CD14-positive monocyte (primary cell): ENCODE data around the gene DYRK1A. TPM values are rescaled to one million over a fixed set of nuclear protein-coding genes. Genes with fewer than 3 reads are reported as not detected.
A peak's percentile ranks its signal among the peaks of the same experiment; 100 is the strongest.

Experiments
- DNase-seq, 3 donors: peaks; one replicate each; pipeline ENCODE4 v3.0.0-alpha.2; 2011 to 2022
- H2AFZ ChIP-seq: 2 replicates; pipeline ENCODE4 v1.6.0; 2012; ENCODE audit warnings: mild to moderate bottlenecking, low read depth, low read length, inconsistent platforms; ENCODE audit not compliant: insufficient read depth, poor library complexity, severe bottlenecking
- H3K27ac ChIP-seq, 2 donors: 1 replicate in 1 of 2; 2 replicates in 1 of 2; pipeline ENCODE4 v1.5.1; 2012 to 2013; ENCODE audit warnings: low read length in 2 of 2, control low read depth in 1 of 2, inconsistent platforms in 1 of 2, low read depth in 1 of 2, mild to moderate bottlenecking in 1 of 2
- H3K27me3 ChIP-seq, 2 donors: one replicate each; pipeline versions ENCODE4 v1.6.0 to v1.6.1; 2011 to 2013; ENCODE audit warnings: low read length in 2 of 2; ENCODE audit not compliant: control insufficient read depth in 2 of 2, insufficient read depth in 2 of 2
- H3K36me3 ChIP-seq, 2 donors: replicated peaks in 1 of 2; 1 replicate in 1 of 2; 2 replicates in 1 of 2; pipeline versions ENCODE4 v1.5.1 to v1.6.1; 2012 to 2013; ENCODE audit warnings: low read length in 2 of 2, control low read depth in 1 of 2, inconsistent platforms in 1 of 2, mild to moderate bottlenecking in 1 of 2; ENCODE audit not compliant: insufficient read depth in 2 of 2, control insufficient read depth in 1 of 2
- H3K4me1 ChIP-seq, 2 donors: 1 replicate in 1 of 2; 2 replicates in 1 of 2; pipeline versions ENCODE4 v1.5.1 to v1.6.1; 2012 to 2013; ENCODE audit warnings: low read length in 2 of 2, control low read depth in 1 of 2, inconsistent platforms in 1 of 2, mild to moderate bottlenecking in 1 of 2, moderate library complexity in 1 of 2; ENCODE audit not compliant: insufficient read depth in 2 of 2, control insufficient read depth in 1 of 2
- H3K4me2 ChIP-seq: replicated peaks from 2 replicates; pipeline ENCODE3; 2012; ENCODE audit warnings: low read length, moderate library complexity, mild to moderate bottlenecking; ENCODE audit not compliant: poor library complexity, severe bottlenecking; ENCODE audit errors: extremely low read depth
- H3K4me3 ChIP-seq, 3 experiments: fragments of 200-600 bp in 1 of 3; sonication (generic) in 1 of 3; replicated peaks in 1 of 3; 1 replicate in 2 of 3; 2 replicates in 1 of 3; pipeline ENCODE4 v1.5.1; 2011 to 2013; ENCODE audit warnings: low read length in 3 of 3, mild to moderate bottlenecking in 3 of 3, control low read depth in 2 of 3, low read depth in 2 of 3, inconsistent platforms in 1 of 3, moderate library complexity in 1 of 3
- H3K79me2 ChIP-seq: 2 replicates; pipeline ENCODE4 v1.6.0; 2012; ENCODE audit warnings: mild to moderate bottlenecking, control low read depth, inconsistent platforms, low read length, moderate library complexity; ENCODE audit not compliant: insufficient read depth
- H3K9ac ChIP-seq: 2 replicates; pipeline ENCODE4 v1.6.0; 2017; ENCODE audit warnings: low read length, mild to moderate bottlenecking; ENCODE audit not compliant: insufficient read depth, poor library complexity, severe bottlenecking
- H3K9me3 ChIP-seq, 2 donors: replicated peaks in 1 of 2; 1 replicate in 1 of 2; 2 replicates in 1 of 2; pipeline versions ENCODE4 v1.5.1 to v1.6.1; 2012 to 2013; ENCODE audit warnings: low read length in 2 of 2, control low read depth in 1 of 2; ENCODE audit not compliant: control insufficient read depth in 1 of 2, insufficient read depth in 1 of 2
- H4K20me1 ChIP-seq: 2 replicates; pipeline ENCODE4 v1.6.0; 2012; ENCODE audit warnings: mild to moderate bottlenecking, low read length, control low read depth, moderate library complexity; ENCODE audit not compliant: insufficient read depth
- H3K27ac Mint-ChIP-seq, 7 donors: one replicate each; pipeline ENCODE4 v1.8.0; 2020; ENCODE audit warnings: mild to moderate bottlenecking in 7 of 7, mixed read lengths in 7 of 7, moderate library complexity in 6 of 7, inconsistent platforms in 2 of 7
- H3K27me3 Mint-ChIP-seq, 3 donors: one replicate each; pipeline ENCODE4 v1.8.0; 2021 to 2022; ENCODE audit warnings: low read depth in 3 of 3, mild to moderate bottlenecking in 3 of 3, mixed read lengths in 3 of 3, moderate library complexity in 3 of 3, inconsistent platforms in 1 of 3
- H3K36me3 Mint-ChIP-seq, 2 donors: one replicate each; pipeline ENCODE4 v1.8.0; 2020; ENCODE audit warnings: mixed read lengths in 2 of 2, inconsistent platforms in 1 of 2, mild to moderate bottlenecking in 1 of 2
- H3K4me1 Mint-ChIP-seq: one replicate; pipeline ENCODE4 v1.8.0; 2020; ENCODE audit warnings: mild to moderate bottlenecking, mixed read lengths
- H3K4me3 Mint-ChIP-seq, 2 donors: one replicate each; pipeline ENCODE4 v1.8.0; 2020; ENCODE audit warnings: mild to moderate bottlenecking in 2 of 2, mixed read lengths in 2 of 2, moderate library complexity in 1 of 2
- H3K9me3 Mint-ChIP-seq, 7 donors: one replicate each; pipeline ENCODE4 v1.8.0; 2020 to 2022; ENCODE audit warnings: mixed read lengths in 7 of 7, mild to moderate bottlenecking in 6 of 7, moderate library complexity in 6 of 7, inconsistent platforms in 2 of 7
- CTCF ChIP-seq: fragments of 200-600 bp; IDR thresholded peaks from one replicate; pipeline ENCODE4 v1.8.0; 2022; ENCODE audit warnings: antibody characterized with exemption, mild to moderate bottlenecking
- WGBS: methylation state at CpG from one replicate; pipeline ENCODE4 v1.1.5; 2013; ENCODE audit warnings: missing lambda C conversion rate; ENCODE audit not compliant: insufficient coverage; 5-methylcytosine and 5-hydroxymethylcytosine counted together
- intact Hi-C, 2 donors: fragments of 100-400 bp; cut with micrococcal nuclease; formaldehyde crosslinking; loops; one replicate each; pipeline versions ENCODE4 v1.15.0 to v1.15.1; 2023
- polyA minus RNA-seq: library from RNA; depleted of rRNA, polyadenylated mRNA; stranded (reverse); fragments of >200 nt; gene quantifications from 2 replicates; pipeline ENCODE4 v1.2.3, GENCODE V29; 2012
- polyA plus RNA-seq, 3 donors: library from polyadenylated mRNA; depleted of rRNA in 1 of 3; unstranded in 2 of 3; stranded (reverse) in 1 of 3; fragments of 300-500 nt in 2 of 3; fragments of >200 nt in 1 of 3; fragmentation: Illumina TruSeq in 2 of 3; gene quantifications; 1 replicate in 2 of 3; 2 replicates in 1 of 3; pipeline ENCODE4 v1.2.3, GENCODE V29; 2012 to 2021
- total RNA-seq, 12 experiments: library from RNA in 1 of 12; stranded (reverse) in 1 of 12; fragments of 120-200 nt in 1 of 12; gene quantifications; one replicate each; pipeline ENCODE4 v1.2.4 and lab custom pipeline; 2013 to 2026; ENCODE audit warnings: mixed read lengths in 6 of 12, inconsistent platforms in 1 of 12

Gene DYRK1A
- 66.6 TPM for total RNA-seq (2013)
- 10 to 100 TPM in 1 of 3 donors, 1 to 10 TPM in 2; 1.8 to 53.5 (median 2.4) TPM for polyA plus RNA-seq
- polyA minus RNA-seq = 58.5 and 76.2 TPM in 2 replicates
- 222 to 417 (median 340) reads per million in 11 experiments for total RNA-seq (lab: John Stamatoyannopoulos, UW)

- H3K4me3 ChIP-seq = peak within 1 kb of the TSS; percentile 84 to 98 (median 95)
- under 1% methylated on average over 63 of the region's 92 CpGs for WGBS
- H3K4me2 ChIP-seq = peak within 1 kb of the TSS; percentile 91
- H3K79me2 ChIP-seq = peaks cover 54% of the 10 kb centered on the region
- intact Hi-C loops = loop anchor here (2.0 to 10.0 kb wide), 5 partner anchors 66 to 292 kb away; partner anchors contain the start of genes VPS26C (in 2 of the 2), PIGP (in 1 of the 2) and TTC3 (in 1 of the 2)
- H3K9me3 ChIP-seq = no peaks in the 10 kb centered on the region
- Mint-ChIP-seq H3K27me3 (peaks cover 0 to 2% (median 0%) of the 10 kb centered on the region in 3 donors), H3K27ac (peak within 1 kb of the TSS; percentile 98 to 100 (median 100)), H3K36me3 (no peaks in the 10 kb centered on the region), H3K4me3 (peak within 1 kb of the TSS; percentile 97 to 100), H3K4me1 (peaks cover 42% of the 10 kb centered on the region), H3K9me3 (peaks cover 0 to 1% (median 0%) of the 10 kb centered on the region in 7 donors)
- peaks cover 34 to 46% of the 10 kb centered on the region in 2 donors for H3K4me1 ChIP-seq
- peak within 1 kb of the TSS; percentile 99 for H3K9ac ChIP-seq
- H4K20me1 ChIP-seq = peaks cover 27% of the 10 kb centered on the region
- no peak for TF ChIP-seq CTCF
- peak; percentile 97 to 100 (median 99) for DNase-seq
- no peaks in the 10 kb centered on the region for H3K27me3 ChIP-seq
- peak within 1 kb of the TSS; percentile 70 for H2AFZ ChIP-seq
- peak within 1 kb of the TSS; percentile 93 to 97 for H3K27ac ChIP-seq
- H3K36me3 ChIP-seq = no peaks in the 10 kb centered on the region
These were observed at the start of gene DYRK1A for GRCh38 chr21:37366482-37367316. DYRK1A (plus strand) TSS chr21:37366773; CDS start chr21:37420375, 53,602 bp downstream.

- no peaks in the 10 kb centered on the region for H3K79me2 ChIP-seq
- no peaks in the 10 kb centered on the region for H3K4me1 Mint-ChIP-seq
- H3K4me2 ChIP-seq = no peak overlapping the region
- peaks cover 10 to 23% of the 10 kb centered on the region in 2 donors for H3K9me3 ChIP-seq
- no peaks in the 10 kb centered on the region for H3K4me1 ChIP-seq
- no peak for TF ChIP-seq CTCF
- H3K9me3 Mint-ChIP-seq = peaks cover 11 to 34% (median 26%) of the 10 kb centered on the region in 7 donors
- no peaks in the 10 kb centered on the region for H3K36me3 Mint-ChIP-seq
- H3K4me3 ChIP-seq = no peak overlapping the region
- H2AFZ ChIP-seq = no peak overlapping the region
- WGBS = no CpG with 5 or more reads among the region's 2 CpGs
- H3K27me3 Mint-ChIP-seq = peaks cover 0 to 2% (median 1%) of the 10 kb centered on the region in 3 donors
- no peaks in the 10 kb centered on the region for H3K36me3 ChIP-seq
- intact Hi-C loops = no loop called here
- H3K27me3 ChIP-seq = no peaks in the 10 kb centered on the region
- H3K4me3 Mint-ChIP-seq = no peak overlapping the region
- no peak overlapping the region for H3K27ac ChIP-seq
- H4K20me1 ChIP-seq = no peaks in the 10 kb centered on the region
- no peak overlapping the region for H3K27ac Mint-ChIP-seq
- no peak overlapping the region for H3K9ac ChIP-seq
- no peak for DNase-seq
These were observed 47.0 kb upstream of the DYRK1A start for GRCh38 chr21:37319551-37319950.
